HepG2 (cell line): ENCODE data around the gene PHLDB1. TPM values are rescaled to one million over a fixed set of nuclear protein-coding genes. Genes with fewer than 3 reads are reported as not detected.

Source experiments
- FOSL2 ChIP-seq: sonication (generic); formaldehyde crosslinking; IDR thresholded peaks from 2 replicates; pipeline ENCODE4 v1.4.0; 2020; ENCODE audit warnings: missing genetic modification reagents
- NCOA2 ChIP-seq: sonication (generic); formaldehyde crosslinking; IDR thresholded peaks from 2 replicates; pipeline ENCODE4 v1.8.0; 2022; ENCODE audit warnings: inconsistent platforms
- SALL2 ChIP-seq: sonication (generic); formaldehyde crosslinking; IDR thresholded peaks from 2 replicates; pipeline ENCODE4 v1.8.1; 2023; ENCODE audit warnings: mild to moderate bottlenecking, missing genetic modification reagents, inconsistent platforms
- SIN3B ChIP-seq: fragments of 150-350 bp; IDR thresholded peaks from 2 replicates; pipeline ENCODE4 v1.6.1; 2014; ENCODE audit warnings: low read length
- TCF7L2 ChIP-seq: IDR thresholded peaks from 2 replicates; pipeline ENCODE4 v1.6.1; 2011; ENCODE audit warnings: mild to moderate bottlenecking, low read depth, low read length, moderate library complexity
- ZNF337 ChIP-seq: sonication (generic); formaldehyde crosslinking; IDR thresholded peaks from 2 replicates; pipeline ENCODE4 v1.5.1; 2020; ENCODE audit warnings: missing genetic modification reagents, low read depth, mild to moderate bottlenecking, borderline replicate concordance
- ZNF354B ChIP-seq: sonication (generic); formaldehyde crosslinking; IDR thresholded peaks from 2 replicates; pipeline ENCODE4 v1.8.0; 2022; ENCODE audit warnings: mild to moderate bottlenecking, missing genetic modification reagents
- ZNF501 ChIP-seq: sonication (generic); formaldehyde crosslinking; IDR thresholded peaks from 2 replicates; pipeline ENCODE4 v1.5.1; 2020; ENCODE audit warnings: mild to moderate bottlenecking, moderate library complexity, missing genetic modification reagents
- ZNF577 ChIP-seq: sonication (generic); formaldehyde crosslinking; IDR thresholded peaks from 2 replicates; pipeline ENCODE4 v1.4.0; 2020; ENCODE audit warnings: mild to moderate bottlenecking, low read depth, missing genetic modification reagents, borderline replicate concordance
- ZNF629 ChIP-seq: sonication (generic); formaldehyde crosslinking; conservative IDR thresholded peaks from 2 replicates; pipeline ENCODE4 v1.5.0; 2020; ENCODE audit warnings: missing genetic modification reagents
- polyA plus RNA-seq, 8 experiments: library from polyadenylated mRNA; depleted of rRNA in 3 of 8; stranded (reverse) in 7 of 8; unstranded in 1 of 8; fragments of >200 nt; fragmentation: Illumina TruSeq in 4 of 8; extraction: Trizol in 4 of 8; gene quantifications; 2 replicates each; pipeline versions ENCODE4 v1.2.1 to v1.2.3, GENCODE V29; 2011 to 2016; ENCODE audit warnings: low read depth in 4 of 8, missing spikeins in 1 of 8, mixed read lengths in 1 of 8; ENCODE audit not compliant: insufficient read depth in 1 of 8
- total RNA-seq, 5 experiments: library from RNA; depleted of rRNA; stranded (reverse); fragments of >200 nt; fragmentation: Illumina TruSeq; extraction: Trizol; gene quantifications; 2 replicates each; pipeline ENCODE4 v1.2.3, GENCODE V29; 2016; ENCODE audit warnings: low read depth in 1 of 5
- TF ChIP-seq, protein P1 (sequence below), 2 experiments: IDR thresholded peaks; 2 replicates each; pipeline ENCODE4 v1.6.1; 2011 to 2012; ENCODE audit warnings: low read length in 2 of 2, borderline replicate concordance in 1 of 2, low read depth in 1 of 2, mild to moderate bottlenecking in 1 of 2, moderate library complexity in 1 of 2
- TF ChIP-seq, protein P2 (sequence below): sonication (generic); formaldehyde crosslinking; IDR thresholded peaks from 2 replicates; pipeline ENCODE4 v1.5.1; 2020; ENCODE audit warnings: mild to moderate bottlenecking, missing genetic modification reagents, moderate library complexity
- TF ChIP-seq, protein P3 (sequence below): sonication (generic); formaldehyde crosslinking; IDR thresholded peaks from 2 replicates; pipeline ENCODE4 v1.8.1; 2022; ENCODE audit warnings: mild to moderate bottlenecking, missing genetic modification reagents
- TF ChIP-seq, protein P4 (sequence below): sonication (generic); formaldehyde crosslinking; IDR thresholded peaks from 2 replicates; pipeline ENCODE4 v1.9.0; 2022; ENCODE audit warnings: missing genetic modification reagents, mild to moderate bottlenecking, borderline replicate concordance
- TF ChIP-seq, protein P5 (sequence below), 2 experiments: sonication (generic) in 1 of 2; formaldehyde crosslinking in 1 of 2; IDR thresholded peaks; 2 replicates each; pipeline versions ENCODE4 v1.4.0 to v1.6.1; 2016 to 2020; ENCODE audit warnings: borderline replicate concordance in 1 of 2, low read depth in 1 of 2, mild to moderate bottlenecking in 1 of 2, missing genetic modification reagents in 1 of 2

Gene PHLDB1
- total and polyA plus RNA-seq, 2 of the 13 experiments (the other 11 are each of a cell fraction or from before 2014, with no cell fraction given) = 13.8 to 14.2 TPM

DNA sequence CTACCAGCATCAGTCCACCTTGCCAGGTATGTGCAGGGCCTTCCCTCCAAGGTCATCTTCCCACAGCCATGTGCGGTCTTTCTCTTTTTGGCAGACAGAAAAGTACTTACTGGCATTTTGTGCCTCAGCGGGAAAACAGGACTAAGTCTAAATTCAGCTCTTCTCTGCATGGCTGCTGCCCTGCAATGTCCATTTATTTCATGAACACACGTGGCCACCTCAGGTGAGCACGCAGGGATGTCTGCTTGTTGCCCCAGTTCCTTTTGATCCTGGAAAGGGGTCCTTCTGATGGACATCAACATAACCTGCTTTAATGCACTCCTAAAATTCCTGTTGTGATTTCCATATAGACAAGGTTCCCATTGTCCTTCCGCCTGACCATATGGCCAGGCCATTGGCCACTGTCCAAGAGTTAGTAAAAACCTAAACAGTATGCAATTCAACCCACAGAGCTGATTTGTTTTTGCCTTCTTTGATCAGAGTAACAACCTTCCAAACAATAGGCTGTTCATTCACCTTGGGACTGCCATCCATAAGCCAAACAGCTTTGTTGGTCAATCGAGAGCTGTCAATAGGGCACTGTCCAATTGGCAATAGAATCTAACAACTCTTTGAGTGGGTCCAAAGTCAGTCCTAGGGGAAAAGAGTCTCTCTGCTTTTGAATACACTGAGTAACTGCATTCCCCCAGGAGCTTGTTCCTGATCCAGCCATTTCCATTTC is 66.1 kb downstream of the PHLDB1 start (continued):
- TF ChIP-seq, protein P1, sequence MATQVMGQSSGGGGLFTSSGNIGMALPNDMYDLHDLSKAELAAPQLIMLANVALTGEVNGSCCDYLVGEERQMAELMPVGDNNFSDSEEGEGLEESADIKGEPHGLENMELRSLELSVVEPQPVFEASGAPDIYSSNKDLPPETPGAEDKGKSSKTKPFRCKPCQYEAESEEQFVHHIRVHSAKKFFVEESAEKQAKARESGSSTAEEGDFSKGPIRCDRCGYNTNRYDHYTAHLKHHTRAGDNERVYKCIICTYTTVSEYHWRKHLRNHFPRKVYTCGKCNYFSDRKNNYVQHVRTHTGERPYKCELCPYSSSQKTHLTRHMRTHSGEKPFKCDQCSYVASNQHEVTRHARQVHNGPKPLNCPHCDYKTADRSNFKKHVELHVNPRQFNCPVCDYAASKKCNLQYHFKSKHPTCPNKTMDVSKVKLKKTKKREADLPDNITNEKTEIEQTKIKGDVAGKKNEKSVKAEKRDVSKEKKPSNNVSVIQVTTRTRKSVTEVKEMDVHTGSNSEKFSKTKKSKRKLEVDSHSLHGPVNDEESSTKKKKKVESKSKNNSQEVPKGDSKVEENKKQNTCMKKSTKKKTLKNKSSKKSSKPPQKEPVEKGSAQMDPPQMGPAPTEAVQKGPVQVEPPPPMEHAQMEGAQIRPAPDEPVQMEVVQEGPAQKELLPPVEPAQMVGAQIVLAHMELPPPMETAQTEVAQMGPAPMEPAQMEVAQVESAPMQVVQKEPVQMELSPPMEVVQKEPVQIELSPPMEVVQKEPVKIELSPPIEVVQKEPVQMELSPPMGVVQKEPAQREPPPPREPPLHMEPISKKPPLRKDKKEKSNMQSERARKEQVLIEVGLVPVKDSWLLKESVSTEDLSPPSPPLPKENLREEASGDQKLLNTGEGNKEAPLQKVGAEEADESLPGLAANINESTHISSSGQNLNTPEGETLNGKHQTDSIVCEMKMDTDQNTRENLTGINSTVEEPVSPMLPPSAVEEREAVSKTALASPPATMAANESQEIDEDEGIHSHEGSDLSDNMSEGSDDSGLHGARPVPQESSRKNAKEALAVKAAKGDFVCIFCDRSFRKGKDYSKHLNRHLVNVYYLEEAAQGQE (IDR thresholded peaks at IDR 0.05; ENCODE audit: borderline replicate concordance in 1 of 2, low read depth in 1 of 2, low read length in 2 of 2) = peak in 1 of 2 experiments; percentile 72; a peak in 2 of 4 replicates
- TF ChIP-seq ZNF354B (CRISPR knock-in tag) = 0 out of 2 replicates have a peak, but pooled peaks have one; percentile 40
- TF ChIP-seq, protein P2, sequence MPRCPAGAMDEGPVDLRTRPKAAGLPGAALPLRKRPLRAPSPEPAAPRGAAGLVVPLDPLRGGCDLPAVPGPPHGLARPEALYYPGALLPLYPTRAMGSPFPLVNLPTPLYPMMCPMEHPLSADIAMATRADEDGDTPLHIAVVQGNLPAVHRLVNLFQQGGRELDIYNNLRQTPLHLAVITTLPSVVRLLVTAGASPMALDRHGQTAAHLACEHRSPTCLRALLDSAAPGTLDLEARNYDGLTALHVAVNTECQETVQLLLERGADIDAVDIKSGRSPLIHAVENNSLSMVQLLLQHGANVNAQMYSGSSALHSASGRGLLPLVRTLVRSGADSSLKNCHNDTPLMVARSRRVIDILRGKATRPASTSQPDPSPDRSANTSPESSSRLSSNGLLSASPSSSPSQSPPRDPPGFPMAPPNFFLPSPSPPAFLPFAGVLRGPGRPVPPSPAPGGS = no peak
- TF ChIP-seq ZNF337 (CRISPR knock-in tag) = 0 out of 2 replicates have a peak, but pooled peaks have one; percentile 35
- peak; percentile 36; the same call in 1 of the 2 replicates for TF ChIP-seq ZNF501 (CRISPR knock-in tag)
- TF ChIP-seq SALL2 (CRISPR knock-in tag) = no peak
- TF ChIP-seq, protein P3, sequence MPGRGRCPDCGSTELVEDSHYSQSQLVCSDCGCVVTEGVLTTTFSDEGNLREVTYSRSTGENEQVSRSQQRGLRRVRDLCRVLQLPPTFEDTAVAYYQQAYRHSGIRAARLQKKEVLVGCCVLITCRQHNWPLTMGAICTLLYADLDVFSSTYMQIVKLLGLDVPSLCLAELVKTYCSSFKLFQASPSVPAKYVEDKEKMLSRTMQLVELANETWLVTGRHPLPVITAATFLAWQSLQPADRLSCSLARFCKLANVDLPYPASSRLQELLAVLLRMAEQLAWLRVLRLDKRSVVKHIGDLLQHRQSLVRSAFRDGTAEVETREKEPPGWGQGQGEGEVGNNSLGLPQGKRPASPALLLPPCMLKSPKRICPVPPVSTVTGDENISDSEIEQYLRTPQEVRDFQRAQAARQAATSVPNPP (CRISPR knock-in tag) = 0 out of 2 replicates have a peak, but pooled peaks have one; percentile 53
- peak; percentile 76 for TF ChIP-seq TCF7L2
- TF ChIP-seq, protein P4, sequence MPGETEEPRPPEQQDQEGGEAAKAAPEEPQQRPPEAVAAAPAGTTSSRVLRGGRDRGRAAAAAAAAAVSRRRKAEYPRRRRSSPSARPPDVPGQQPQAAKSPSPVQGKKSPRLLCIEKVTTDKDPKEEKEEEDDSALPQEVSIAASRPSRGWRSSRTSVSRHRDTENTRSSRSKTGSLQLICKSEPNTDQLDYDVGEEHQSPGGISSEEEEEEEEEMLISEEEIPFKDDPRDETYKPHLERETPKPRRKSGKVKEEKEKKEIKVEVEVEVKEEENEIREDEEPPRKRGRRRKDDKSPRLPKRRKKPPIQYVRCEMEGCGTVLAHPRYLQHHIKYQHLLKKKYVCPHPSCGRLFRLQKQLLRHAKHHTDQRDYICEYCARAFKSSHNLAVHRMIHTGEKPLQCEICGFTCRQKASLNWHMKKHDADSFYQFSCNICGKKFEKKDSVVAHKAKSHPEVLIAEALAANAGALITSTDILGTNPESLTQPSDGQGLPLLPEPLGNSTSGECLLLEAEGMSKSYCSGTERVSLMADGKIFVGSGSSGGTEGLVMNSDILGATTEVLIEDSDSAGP (CRISPR knock-in tag) = no peak
- TF ChIP-seq ZNF629 = 0 out of 2 replicates have a peak, but pooled peaks have one; percentile 9
- no peak for TF ChIP-seq SIN3B
- no peak; the same call in 1 of the 2 replicates for TF ChIP-seq FOSL2 (CRISPR knock-in tag)
- TF ChIP-seq, protein P5, sequence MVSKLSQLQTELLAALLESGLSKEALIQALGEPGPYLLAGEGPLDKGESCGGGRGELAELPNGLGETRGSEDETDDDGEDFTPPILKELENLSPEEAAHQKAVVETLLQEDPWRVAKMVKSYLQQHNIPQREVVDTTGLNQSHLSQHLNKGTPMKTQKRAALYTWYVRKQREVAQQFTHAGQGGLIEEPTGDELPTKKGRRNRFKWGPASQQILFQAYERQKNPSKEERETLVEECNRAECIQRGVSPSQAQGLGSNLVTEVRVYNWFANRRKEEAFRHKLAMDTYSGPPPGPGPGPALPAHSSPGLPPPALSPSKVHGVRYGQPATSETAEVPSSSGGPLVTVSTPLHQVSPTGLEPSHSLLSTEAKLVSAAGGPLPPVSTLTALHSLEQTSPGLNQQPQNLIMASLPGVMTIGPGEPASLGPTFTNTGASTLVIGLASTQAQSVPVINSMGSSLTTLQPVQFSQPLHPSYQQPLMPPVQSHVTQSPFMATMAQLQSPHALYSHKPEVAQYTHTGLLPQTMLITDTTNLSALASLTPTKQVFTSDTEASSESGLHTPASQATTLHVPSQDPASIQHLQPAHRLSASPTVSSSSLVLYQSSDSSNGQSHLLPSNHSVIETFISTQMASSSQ (IDR thresholded peaks at IDR 0.05; ENCODE audit: low read depth) = peak; percentile 55
- TF ChIP-seq, protein P5 (CRISPR knock-in tag; IDR thresholded peaks at IDR 0.05; ENCODE audit: borderline replicate concordance) = peak; percentile 82; the same call in 1 of the 2 replicates
- TF ChIP-seq ZNF577 (CRISPR knock-in tag) = no peak
- TF ChIP-seq NCOA2 (CRISPR knock-in tag) = peak; percentile 70
